Adrenal gland (tissue), 12 donors: ENCODE data around the gene UGT1A9. TPM values are rescaled to one million over a fixed set of nuclear protein-coding genes. Genes with fewer than 3 reads are reported as not detected.
A peak's percentile ranks its signal among the peaks of the same experiment; 100 is the strongest.

Source experiments
- DNase-seq, 7 donors: peaks; one replicate each; pipeline ENCODE4 v3.0.0-alpha.2; 2019 to 2020
- H3K27ac ChIP-seq, 5 donors: fragments of 200-600 bp; sonication (generic) in 4 of 5; 1 replicate in 3 of 5; 2 replicates in 2 of 5; pipeline versions ENCODE4 v1.5.1 to v1.8.0; 2016 to 2020; ENCODE audit warnings: mild to moderate bottlenecking in 1 of 5
- H3K27me3 ChIP-seq: fragments of 200-600 bp; 2 replicates; pipeline ENCODE4 v1.8.0; 2021
- H3K36me3 ChIP-seq, 2 donors: fragments of 200-600 bp; replicated peaks in 1 of 2; 1 replicate in 1 of 2; 2 replicates in 1 of 2; pipeline versions ENCODE4 v1.5.1 to v1.8.0; 2018 to 2022
- H3K4me1 ChIP-seq, 2 donors: fragments of 200-600 bp; replicated peaks in 1 of 2; 1 replicate in 1 of 2; 2 replicates in 1 of 2; pipeline versions ENCODE4 v1.5.1 to v1.8.0; 2018 to 2021
- H3K4me3 ChIP-seq, 4 donors: fragments of 200-600 bp; sonication (generic) in 3 of 4; one replicate each; pipeline ENCODE4 v1.5.1; 2016 to 2018
- H3K9me3 ChIP-seq, 3 donors: fragments of 200-600 bp; sonication (generic) in 1 of 3; replicated peaks in 1 of 3; 1 replicate in 2 of 3; 2 replicates in 1 of 3; pipeline versions ENCODE4 v1.5.1 to v1.8.0; 2016 to 2021
- POLR2A ChIP-seq, 2 donors: fragments of 450-650 bp; IDR thresholded peaks; one replicate each; pipeline ENCODE4 v1.6.1; 2017; ENCODE audit warnings: antibody characterized with exemption in 2 of 2, mild to moderate bottlenecking in 2 of 2, moderate library complexity in 1 of 2
- WGBS, 4 donors: extraction: QIAGEN DNeasy Blood & Tissue Kit in 2 of 4; methylation state at CpG; one replicate each; pipeline versions ENCODE4 v1.1.5 to v1.1.7; 2013 to 2017; 5-methylcytosine and 5-hydroxymethylcytosine counted together
- intact Hi-C, 2 donors: fragments of 100-400 bp; cut with DNase I; formaldehyde crosslinking; loops; one replicate each; pipeline versions ENCODE4 v1.14.1 to v1.15.0; 2022 to 2023
- polyA plus RNA-seq, 3 donors: library from polyadenylated mRNA; stranded (reverse); fragments of 200-250 nt in 2 of 3; fragments of 350-450 nt in 1 of 3; fragmentation: Illumina TruSeq in 1 of 3; extraction: RNeasy Lipid Tissue Mini Kit (QIAGEN cat#74804) in 1 of 3; gene quantifications; one replicate each; pipeline ENCODE4 v1.2.3, GENCODE V29; 2013 to 2014
- total RNA-seq, 9 donors: library from RNA; depleted of rRNA in 4 of 9; stranded (reverse); fragments of >200 nt in 4 of 9; fragments of 120-200 nt in 1 of 9; fragmentation: NEBNext Ultra II Directional in 1 of 9; extraction: Animal tissue kit (Norgen Biotek cat#: 25700) in 1 of 9; gene quantifications; one replicate each; pipeline versions ENCODE4 v1.1.0 to v1.2.4, GENCODE V29; 2013 to 2023
- TF ChIP-seq, protein P1 (sequence below), 6 experiments: fragments of 450-650 bp in 4 of 6; fragments of 200-600 bp in 2 of 6; sonication (generic) in 1 of 6; IDR thresholded peaks; 1 replicate in 5 of 6; 2 replicates in 1 of 6; pipeline versions ENCODE4 v1.5.1 to v1.8.0; 2016 to 2021; ENCODE audit warnings: antibody characterized with exemption in 6 of 6, mild to moderate bottlenecking in 2 of 6, moderate library complexity in 1 of 6
- donor health status: healthy with polysubstance abuse.
- donor health status: Bipolar disorder and iron deficiency.
- donor health status: DM: yes; HTN: yes; CAD: no.
- donor health status: DM: no; HTN: no; CAD: no.
- donor health status: DM: no; HTN: no; CAD: no.
- donor health status: DM: yes; HTN: yes; CAD: no.

The UGT1A9 gene
- total and polyA plus RNA-seq, 12 donors = not detected

DNA sequence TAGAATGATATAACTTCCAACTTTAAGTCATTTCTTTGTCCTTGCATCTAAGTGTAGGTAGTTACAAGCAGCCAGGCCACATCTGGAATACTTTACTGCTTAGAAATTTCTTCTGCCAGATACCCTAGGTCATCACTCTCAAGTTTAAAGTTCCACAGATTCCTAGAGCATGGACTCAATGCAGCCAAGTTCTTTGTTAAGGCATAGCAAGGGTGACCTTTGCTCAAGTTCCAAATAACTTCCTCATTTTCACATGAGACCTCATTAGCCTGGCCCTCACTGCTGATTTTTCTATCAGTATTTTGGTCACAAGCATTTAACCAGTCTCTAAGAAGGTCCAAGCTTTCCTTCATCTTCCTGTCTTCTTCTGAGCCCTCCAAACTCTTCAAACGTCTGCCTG, 7.8 kb upstream of the UGT1A9 start:
- intact Hi-C loops = no loop called here
- Histone ChIP-seq H3K27me3 (no peaks in the 10 kb centered on the region), H3K36me3 (no peaks in the 10 kb centered on the region), H3K4me3 (no peak overlapping the region), H3K9me3 (no peaks in the 10 kb centered on the region), H3K27ac (no peak overlapping the region), H3K4me1 (no peaks in the 10 kb centered on the region)
- TF ChIP-seq POLR2A (IDR thresholded peaks at IDR 0.05) = no peak
- TF ChIP-seq, protein P1, sequence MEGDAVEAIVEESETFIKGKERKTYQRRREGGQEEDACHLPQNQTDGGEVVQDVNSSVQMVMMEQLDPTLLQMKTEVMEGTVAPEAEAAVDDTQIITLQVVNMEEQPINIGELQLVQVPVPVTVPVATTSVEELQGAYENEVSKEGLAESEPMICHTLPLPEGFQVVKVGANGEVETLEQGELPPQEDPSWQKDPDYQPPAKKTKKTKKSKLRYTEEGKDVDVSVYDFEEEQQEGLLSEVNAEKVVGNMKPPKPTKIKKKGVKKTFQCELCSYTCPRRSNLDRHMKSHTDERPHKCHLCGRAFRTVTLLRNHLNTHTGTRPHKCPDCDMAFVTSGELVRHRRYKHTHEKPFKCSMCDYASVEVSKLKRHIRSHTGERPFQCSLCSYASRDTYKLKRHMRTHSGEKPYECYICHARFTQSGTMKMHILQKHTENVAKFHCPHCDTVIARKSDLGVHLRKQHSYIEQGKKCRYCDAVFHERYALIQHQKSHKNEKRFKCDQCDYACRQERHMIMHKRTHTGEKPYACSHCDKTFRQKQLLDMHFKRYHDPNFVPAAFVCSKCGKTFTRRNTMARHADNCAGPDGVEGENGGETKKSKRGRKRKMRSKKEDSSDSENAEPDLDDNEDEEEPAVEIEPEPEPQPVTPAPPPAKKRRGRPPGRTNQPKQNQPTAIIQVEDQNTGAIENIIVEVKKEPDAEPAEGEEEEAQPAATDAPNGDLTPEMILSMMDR (IDR thresholded peaks at IDR 0.05) = no peak
- WGBS, 4 donors = 25 to 44% (median 32%) methylated on average over 1 of the region's 1 CpG
- no peak for DNase-seq

DNA sequence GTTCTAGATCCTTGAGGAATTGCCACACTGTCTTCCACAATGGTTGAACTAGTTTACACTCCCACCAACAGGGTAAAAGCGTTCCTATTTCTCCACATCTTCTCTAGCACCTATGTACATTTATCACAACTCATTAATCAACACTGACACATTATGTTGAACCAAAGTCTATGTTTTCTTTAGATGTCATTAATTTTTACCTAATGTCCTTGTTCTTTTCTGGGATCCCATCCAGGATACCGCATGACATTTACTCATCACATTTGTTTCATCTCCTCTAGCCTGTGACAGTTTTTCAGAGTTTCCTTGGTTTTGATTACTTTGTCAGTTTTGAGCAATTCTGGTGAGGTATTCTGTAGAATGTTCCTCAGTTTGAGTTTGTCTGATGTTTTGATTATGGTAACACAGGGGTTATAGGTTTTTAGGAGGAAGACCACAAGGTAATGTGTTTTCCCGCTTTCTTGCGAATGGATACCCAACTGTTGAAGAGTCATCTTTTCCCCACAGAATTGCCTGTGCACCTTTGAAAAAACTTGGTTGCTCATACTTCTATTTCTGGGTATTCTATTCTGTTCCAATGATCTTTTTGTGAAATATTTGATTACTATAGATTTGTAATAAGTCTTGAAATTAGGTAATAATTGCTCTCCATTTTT, 3.0 kb upstream of the UGT1A9 start:
- no peak for TF ChIP-seq POLR2A (IDR thresholded peaks at IDR 0.05)
- TF ChIP-seq, protein P1 (IDR thresholded peaks at IDR 0.05) = no peak
- WGBS, 4 donors = 62 to 69% (median 63%) methylated on average over 4 of the region's 4 CpGs
- intact Hi-C loops = no loop called here
- Histone ChIP-seq H3K4me3 (no peak overlapping the region), H3K27ac (no peak overlapping the region), H3K9me3 (no peaks in the 10 kb centered on the region), H3K4me1 (no peaks in the 10 kb centered on the region), H3K27me3 (no peaks in the 10 kb centered on the region), H3K36me3 (no peaks in the 10 kb centered on the region)
- DNase-seq = peak in 1 of 7 donors; percentile 15

DNA sequence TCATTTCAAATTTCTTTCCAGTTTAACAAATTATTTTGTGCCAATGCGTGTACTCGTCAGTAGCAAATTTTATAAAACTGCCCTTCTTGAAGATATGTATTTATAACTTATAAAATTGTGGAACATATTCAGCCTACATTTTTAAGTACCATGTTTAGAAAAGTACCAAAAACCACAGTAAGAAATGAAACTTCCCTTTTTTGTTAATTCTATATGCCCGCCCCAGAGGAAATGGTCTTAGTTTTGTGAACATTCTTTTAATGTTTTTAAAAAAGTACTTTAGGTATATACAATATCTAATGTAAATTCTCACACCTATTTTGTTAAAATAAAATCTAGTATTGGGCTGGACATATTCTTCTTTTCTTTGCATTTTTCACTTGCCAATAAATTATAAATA, 1.2 kb downstream of the UGT1A9 start:
- Histone ChIP-seq H3K36me3 (no peaks in the 10 kb centered on the region), H3K27ac (no peak overlapping the region), H3K4me3 (no peak overlapping the region), H3K27me3 (peaks cover 12% of the 10 kb centered on the region), H3K9me3 (no peaks in the 10 kb centered on the region), H3K4me1 (no peaks in the 10 kb centered on the region)
- TF ChIP-seq, protein P1 (IDR thresholded peaks at IDR 0.05) = no peak
- no peak for TF ChIP-seq POLR2A (IDR thresholded peaks at IDR 0.05)
- 68 to 86% (median 72%) methylated on average over 3 of the region's 3 CpGs for WGBS, 4 donors
- intact Hi-C loops = no loop called here
- no peak for DNase-seq

DNA sequence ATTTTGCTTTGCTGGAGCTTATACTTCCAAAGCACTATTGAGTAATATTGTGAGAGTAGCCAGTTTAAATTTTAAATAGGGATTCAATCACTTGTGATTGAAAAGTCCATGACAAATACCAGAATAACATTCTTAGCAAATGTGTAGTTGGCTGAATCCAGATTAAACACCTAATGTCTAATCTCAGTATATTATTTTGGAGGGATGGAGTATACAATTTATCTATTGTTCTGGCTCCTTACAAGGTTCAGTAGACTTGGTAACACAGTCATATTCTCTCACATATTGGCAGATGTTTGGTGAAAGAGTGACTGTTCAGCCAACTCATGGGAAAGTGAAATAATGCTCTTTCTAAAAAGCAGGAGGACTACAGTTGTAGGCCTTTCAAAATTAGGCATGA, 2.2 kb downstream of the UGT1A9 start:
- Histone ChIP-seq H3K9me3 (no peaks in the 10 kb centered on the region), H3K4me3 (no peak overlapping the region), H3K4me1 (no peaks in the 10 kb centered on the region), H3K27ac (no peak overlapping the region), H3K36me3 (no peaks in the 10 kb centered on the region), H3K27me3 (peaks cover 12% of the 10 kb centered on the region)
- TF ChIP-seq POLR2A (IDR thresholded peaks at IDR 0.05) = no peak
- TF ChIP-seq, protein P1 (IDR thresholded peaks at IDR 0.05) = no peak
- intact Hi-C loops = no loop called here
- no peak for DNase-seq
